ENCODE data around the gene IL11RA.

Gene IL11RA

GRCh38 chr9:34688329-34689115 is 36.5 kb downstream of the IL11RA start:
- no peak for DNase-seq

GRCh38 chr9:34689116-34689470 is 37.1 kb downstream of the IL11RA start:
- no peak for DNase-seq

- no peak for DNase-seq
Observed at GRCh38 chr9:34689512-34689911, 37.5 kb downstream of the IL11RA start.

GRCh38 chr9:34690983-34691935 is 39.3 kb downstream of the IL11RA start, which contains the start of gene CCL19:
Gene CCL19 (minus strand): TSS chr9:34691276. CDS start chr9:34691139, 137 bp downstream.
- no peak for DNase-seq

- no peak for DNase-seq
Observed at GRCh38 chr9:34691936-34692315, 39.9 kb downstream of the IL11RA start.

- no peak for DNase-seq
Observed at GRCh38 chr9:34693560-34693959, 41.6 kb downstream of the IL11RA start.

GRCh38 chr9:34694811-34695210 is 42.8 kb downstream of the IL11RA start:
- DNase-seq = no peak

GRCh38 chr9:34701023-34701768 is 49.2 kb downstream of the IL11RA start:
- DNase-seq = peak; percentile 82

- DNase-seq = peak; percentile 86
Observed at GRCh38 chr9:34701769-34702736, 50.1 kb downstream of the IL11RA start.

GRCh38 chr9:34707130-34707529 is 55.1 kb downstream of the IL11RA start:
- no peak for DNase-seq

- DNase-seq = no peak
Observed at GRCh38 chr9:34709196-34709978, 57.4 kb downstream of the IL11RA start.

- DNase-seq = no peak
Observed at GRCh38 chr9:34710023-34710422, 58.0 kb downstream of the IL11RA start, which contains the start of gene CCL21. Gene CCL21 (minus strand): TSS chr9:34710136. CDS start chr9:34710066, 70 bp downstream.
